ENCODE measurements around the gene SNX14.

SNX14 gene

DNA sequence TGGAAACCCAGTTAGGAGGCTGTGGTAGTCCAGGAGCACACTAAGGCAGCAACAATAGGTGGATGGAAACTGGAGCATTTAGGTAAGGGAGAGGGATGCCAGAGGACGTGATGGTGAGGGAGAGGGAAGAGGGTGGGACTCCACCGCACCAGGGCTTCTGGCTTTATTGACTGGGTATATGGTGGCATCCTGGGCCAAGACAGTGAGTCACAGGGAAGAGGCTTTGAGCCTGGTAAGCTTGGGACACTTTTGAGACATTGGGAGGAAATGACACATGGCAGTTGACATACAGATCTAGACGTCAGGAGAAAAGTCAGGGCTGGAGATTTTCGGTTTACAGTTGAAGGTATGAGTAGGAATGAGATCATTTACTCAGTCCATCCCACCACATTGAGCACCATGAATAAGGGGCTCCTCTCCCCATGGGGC, 128.9 kb downstream of the SNX14 start:
- DNase-seq (ENCODE audit: low read depth, low spot score): no peak

DNA sequence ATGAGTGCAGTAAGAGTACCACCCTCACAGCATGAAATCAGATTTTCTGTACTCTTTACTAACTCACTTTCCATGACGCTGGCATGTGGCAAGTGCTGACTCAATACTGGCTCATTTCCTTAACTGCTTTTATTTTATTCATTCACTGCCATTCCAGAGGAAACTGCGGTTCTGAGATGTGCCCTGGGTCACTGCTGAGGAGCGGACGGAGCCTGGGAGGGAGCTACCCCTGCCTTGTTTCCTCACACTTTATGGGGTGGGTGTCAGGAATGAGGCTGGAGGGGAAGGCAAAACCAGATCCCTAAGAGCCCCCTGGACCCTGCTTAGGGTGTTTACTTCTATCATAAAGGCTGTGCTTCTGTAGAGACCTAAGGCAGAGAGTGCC, 129.4 kb downstream of the SNX14 start:
- DNase-seq (ENCODE audit: low read depth, low spot score): peak; percentile 86

GRCh38 chr6:85463621-85464259, 129.9 kb downstream of the SNX14 start:
- DNase-seq (ENCODE audit: low read depth, low spot score): no peak

DNA sequence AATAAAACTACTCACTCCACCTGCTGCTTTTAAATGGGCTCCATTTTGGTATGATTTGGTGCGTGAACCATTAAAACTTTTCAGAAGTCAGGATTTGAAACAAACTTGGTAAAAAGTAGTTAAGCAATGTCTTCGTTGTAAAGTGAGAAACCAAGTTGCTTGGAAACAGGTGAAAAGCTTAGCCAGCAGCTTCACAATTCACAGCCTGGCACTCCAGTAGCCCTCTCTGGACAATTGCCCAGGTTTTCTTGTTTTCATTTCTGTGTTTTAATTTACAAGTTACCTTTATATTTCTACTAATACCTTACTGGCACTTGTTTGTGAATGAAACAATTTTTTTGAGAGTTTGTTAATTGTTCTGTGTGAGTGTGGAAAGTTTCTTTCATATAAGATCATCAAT, 131.0 kb downstream of the SNX14 start:
- no peak for DNase-seq (ENCODE audit: low read depth, low spot score)

DNA sequence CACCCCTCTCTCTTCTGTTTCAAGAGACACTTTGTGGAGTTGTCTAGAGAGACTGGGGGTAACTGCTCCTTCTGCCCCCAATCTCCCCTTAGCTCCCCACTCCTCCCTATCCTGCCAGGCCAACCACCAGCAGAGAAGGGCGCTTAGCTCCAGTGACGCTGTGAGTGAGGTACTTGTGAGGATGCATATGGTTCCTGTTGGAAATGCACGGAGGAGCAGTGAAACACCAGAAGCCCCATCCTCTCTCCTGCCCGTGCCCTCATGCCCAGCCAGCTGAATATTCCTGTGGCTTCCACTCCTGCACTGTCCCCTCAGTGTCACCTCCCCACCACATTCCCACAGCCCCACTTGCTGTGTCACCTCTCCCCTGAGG, 131.9 kb downstream of the SNX14 start:
- DNase-seq (ENCODE audit: low read depth, low spot score): no peak

DNA sequence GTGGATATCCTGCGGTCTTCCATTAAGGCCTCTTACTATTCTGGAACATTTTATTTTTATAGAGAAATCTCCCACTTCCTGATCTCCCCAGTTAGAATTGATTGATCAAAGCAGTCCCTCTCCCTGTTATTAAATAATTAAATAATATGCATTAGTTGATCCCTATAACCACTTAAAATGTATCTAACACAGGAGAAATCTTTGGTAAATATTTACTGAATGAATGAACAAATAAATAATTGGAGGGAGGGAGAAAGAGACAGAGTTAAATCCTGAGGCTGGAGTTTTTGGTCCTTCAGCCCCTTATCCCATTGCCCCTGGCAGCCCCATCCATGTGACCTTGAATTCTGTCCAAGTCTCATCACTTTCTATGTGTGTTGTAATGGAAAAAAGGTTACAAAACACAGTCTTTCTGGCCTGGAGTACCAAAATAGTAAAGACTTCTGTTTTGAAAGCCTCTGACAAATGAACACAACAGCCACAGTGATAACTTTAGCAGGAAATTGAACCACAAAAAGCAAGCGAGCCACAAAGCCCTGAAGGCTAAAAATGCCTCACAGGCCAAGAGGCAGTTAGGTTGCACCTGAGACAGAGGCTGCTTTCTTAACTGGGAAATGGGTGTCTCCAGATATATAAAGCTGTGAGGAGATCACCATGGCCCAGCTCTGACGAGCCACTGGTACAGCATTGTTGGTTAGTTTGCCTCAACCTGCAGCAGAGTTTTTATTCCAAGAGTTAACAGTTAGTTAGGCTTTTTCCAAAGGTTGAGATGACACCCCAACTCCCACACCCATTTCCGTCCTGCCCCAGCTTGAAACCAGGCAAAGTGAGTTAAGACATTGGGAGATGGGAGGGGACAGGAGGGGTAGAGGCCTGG, 132.5 kb downstream of the SNX14 start:
- no peak for DNase-seq (ENCODE audit: low read depth, low spot score)

DNA sequence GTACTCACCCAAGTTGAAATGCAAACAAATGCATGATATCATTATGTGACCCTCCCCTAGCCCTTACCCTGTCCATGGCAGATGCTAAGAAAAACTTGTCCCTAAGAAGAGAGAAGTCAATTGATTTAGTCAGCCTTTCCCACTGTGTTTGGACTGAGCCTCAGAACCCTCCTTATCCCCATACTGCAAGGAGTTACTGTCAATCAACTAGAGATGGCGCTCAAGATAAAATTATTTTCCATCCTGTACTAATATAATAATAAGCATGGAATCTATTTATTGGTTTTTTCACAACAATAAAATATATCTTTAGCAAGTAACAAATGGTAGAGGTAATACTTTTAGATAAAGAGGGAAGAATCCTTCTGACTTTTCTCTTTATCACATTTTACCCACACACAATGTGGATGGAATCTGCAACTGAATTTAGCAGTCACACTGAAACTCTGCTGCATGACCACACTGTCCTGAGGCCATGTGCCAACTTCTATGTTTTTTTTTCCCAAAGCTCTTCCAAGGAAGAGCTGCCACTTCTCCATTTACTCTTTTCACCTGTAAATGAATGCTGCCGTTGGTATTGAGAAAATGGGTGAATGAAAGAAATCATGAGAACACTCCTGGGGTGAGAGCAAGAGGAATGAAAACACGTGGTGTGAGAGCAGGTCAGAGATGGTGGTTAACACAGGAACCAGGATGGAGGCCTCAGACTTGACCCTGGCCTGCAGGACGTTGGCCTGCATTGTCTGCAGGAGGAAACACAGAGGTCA, 133.3 kb downstream of the SNX14 start:
- DNase-seq (ENCODE audit: low read depth, low spot score): no peak

- DNase-seq (ENCODE audit: low read depth, low spot score): no peak
Measured at GRCh38 chr6:85459224-85459901, 134.3 kb downstream of the SNX14 start.

GRCh38 chr6:85458782-85459181, 134.9 kb downstream of the SNX14 start:
- DNase-seq (ENCODE audit: low read depth, low spot score): no peak

DNA sequence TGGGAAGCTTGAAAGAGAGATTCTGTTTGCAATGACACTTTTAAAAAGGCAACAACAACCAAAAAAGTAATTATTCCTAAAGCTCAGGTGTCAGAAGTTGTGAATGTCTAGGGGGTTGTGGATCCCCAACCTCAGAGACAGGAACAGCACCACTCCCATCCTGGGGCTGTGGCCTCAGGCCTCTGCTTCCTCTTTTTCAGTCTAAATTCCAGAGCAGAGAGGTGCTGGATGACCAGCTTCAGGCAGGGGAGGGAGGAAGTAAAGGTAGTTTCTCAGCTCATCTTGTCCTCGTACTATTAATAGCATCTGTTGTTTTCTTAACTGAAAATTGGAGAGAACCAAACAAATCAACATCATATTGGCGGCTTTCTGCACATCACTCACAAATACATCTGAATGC, 135.5 kb downstream of the SNX14 start:
- DNase-seq (ENCODE audit: low read depth, low spot score): no peak

DNA sequence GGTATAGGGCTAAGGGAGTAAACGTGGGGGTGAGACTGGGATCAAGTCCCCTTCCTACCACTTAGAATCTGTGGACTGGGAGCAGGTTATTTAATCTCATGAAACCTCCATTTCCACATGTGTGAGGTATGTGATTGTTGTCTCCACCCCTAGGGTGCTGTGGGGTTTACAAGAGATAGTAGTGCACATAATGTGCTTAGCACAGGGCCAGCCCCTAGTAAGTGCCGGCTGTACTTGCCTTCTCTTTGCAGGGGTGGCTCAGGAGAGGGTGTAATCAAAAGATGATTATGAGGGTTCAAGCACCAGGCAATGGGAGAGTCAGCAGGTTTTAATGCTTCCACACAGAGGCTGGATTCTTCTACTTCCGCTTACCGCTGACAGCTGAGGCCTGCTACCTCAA, 136.9 kb downstream of the SNX14 start:
- DNase-seq (ENCODE audit: low read depth, low spot score): no peak
